Activated CD4-positive, alpha-beta T cell treated with anti-CD3 and anti-CD28 coated beads for 24 hours (primary cell): ENCODE data around the gene KLK10.
"Not testable (repeated sequence)": the region's sequence is repeated elsewhere in the genome, so short reads cannot be mapped to it uniquely, and the experiment has no call there.

Experiments used
- DNase-seq, 2 donors: peaks; one replicate each; pipeline ENCODE4 v3.0.0-alpha.2; 2020; ENCODE audit warnings: low read depth in 2 of 2

Gene KLK10

DNA sequence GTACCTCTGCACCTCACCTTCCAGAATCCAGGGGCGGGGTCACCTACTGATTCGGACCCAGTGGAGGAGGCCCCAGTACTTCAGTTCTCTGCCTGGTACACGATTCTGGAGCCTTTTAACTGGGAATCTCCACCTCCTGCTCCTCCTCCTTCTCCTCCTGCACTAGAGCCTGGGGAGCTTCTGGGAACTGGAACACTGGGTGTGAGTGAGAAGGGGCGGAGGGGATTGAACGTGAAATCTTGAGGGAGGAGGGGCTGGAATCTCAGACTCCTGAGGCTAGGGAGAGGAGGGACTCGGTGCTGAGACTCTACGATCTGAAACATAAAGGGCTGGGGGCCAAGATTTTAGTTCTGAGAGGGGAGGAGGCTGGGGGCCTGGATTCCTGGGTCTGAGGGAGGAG, 18.0 kb downstream of the KLK10 start, which contains the start of gene KLK8:
Gene KLK8 (minus strand): TSS at position 90 of the 400 bp plus-strand sequence. CDS start 437 bp downstream, outside the sequence.
- DNase-seq = no peak

DNA sequence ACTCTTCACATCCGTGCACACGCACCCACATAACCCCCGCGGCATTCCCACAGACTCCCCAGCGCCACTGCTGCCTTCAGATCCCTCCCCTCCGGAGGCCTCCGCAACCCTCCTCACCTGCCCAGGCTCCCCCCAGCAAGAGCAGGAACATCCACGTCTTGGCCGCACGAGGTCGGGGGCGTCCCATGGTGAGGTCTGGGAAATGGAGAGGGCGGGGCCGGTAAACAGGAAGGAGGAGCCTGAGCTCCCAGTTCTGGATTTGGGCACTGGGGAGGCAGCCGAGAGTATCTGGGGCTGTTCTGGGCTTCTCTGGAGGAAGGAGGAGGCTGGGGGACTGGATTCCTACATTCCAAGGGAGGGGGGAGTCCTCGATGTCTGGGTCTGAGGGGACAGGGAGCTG, 18.5 kb downstream of the KLK10 start:
- DNase-seq = no peak

- no peak for DNase-seq
Measured at GRCh38 chr19:51000426-51000825, 19.1 kb downstream of the KLK10 start.

- no peak for DNase-seq
Measured at GRCh38 chr19:50998686-50999085, 20.8 kb downstream of the KLK10 start.

DNA sequence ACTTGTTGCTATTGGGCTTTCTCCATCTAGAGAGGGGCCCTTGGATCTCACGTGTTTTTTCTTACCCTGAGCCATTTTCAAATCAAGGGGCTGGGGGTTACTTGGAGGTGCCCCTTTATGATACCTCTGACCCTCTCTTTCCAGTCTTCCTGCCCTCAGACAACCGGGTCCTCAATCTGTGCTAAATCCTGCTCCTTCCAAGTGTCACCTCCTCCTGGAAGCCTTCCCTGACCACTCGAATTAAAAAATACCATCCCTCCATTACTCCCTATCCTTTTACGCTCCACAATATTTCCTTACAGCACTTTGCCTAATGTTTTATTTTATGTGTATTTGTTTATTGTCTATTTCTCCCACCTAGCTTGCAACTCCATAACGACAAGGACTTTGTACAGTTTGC, 21.4 kb downstream of the KLK10 start:
- DNase-seq = no peak

GRCh38 chr19:50994129-50994528, 25.4 kb downstream of the KLK10 start:
- no peak for DNase-seq

- no peak for DNase-seq
Measured at GRCh38 chr19:50992666-50993035, 26.9 kb downstream of the KLK10 start.

DNA sequence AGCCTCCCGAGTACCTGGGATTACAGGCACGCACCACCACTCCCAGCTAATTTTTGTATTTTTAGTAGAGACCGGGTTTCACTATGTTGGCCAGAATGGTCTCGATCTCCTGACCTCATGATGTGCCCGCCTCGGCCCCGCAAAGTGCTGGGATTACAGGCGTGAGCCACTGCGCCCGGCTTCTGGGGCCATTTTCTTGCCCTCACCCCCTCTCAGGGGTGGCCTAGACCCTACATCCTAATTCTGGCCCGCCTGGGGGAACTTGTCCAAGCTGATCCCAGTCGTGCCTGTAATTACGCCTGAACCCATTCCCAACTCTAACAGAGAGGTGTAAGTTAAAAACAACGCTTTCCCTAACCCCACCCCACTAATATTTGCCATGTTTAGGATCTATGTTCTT, 35.1 kb downstream of the KLK10 start:
- not testable (repeated sequence) for DNase-seq

DNA sequence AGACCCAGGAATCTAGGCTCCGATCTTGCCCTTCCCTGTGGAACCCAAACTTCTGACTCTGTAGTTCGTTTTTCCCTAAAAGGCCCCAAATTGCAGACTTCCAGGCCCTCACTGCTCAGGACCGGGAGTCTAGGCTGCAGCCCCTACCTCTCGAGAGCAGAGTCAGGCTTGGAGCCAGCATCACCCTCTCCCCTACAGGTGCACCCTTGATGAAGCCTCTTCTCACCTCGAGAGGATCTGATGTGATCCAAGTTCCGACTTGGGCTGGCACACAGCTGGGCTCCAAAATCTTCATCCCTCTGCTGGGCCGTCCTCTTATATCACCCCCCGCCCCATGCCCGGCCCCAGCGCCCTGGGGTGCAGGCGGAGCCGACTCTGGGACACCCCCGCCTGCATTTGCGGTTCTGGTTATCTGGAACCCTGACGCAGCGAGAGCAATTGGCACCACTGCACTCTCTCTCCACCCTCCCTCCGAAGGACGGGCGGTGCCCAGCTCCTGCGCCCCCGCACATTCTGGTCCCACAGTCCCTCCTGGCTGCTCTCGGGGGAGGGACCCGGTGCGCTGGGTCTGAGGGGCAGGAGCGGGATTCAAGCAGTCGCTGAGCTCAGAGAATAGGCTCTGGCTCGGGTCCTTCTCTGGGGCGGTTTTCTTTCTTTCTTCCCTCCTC, 35.8 kb downstream of the KLK10 start, which contains the start of gene KLK7:
Gene KLK7 (minus strand): TSS at position 293 of the 668 bp plus-strand sequence. CDS start 1,518 bp downstream, outside the sequence.
- no peak for DNase-seq

DNA sequence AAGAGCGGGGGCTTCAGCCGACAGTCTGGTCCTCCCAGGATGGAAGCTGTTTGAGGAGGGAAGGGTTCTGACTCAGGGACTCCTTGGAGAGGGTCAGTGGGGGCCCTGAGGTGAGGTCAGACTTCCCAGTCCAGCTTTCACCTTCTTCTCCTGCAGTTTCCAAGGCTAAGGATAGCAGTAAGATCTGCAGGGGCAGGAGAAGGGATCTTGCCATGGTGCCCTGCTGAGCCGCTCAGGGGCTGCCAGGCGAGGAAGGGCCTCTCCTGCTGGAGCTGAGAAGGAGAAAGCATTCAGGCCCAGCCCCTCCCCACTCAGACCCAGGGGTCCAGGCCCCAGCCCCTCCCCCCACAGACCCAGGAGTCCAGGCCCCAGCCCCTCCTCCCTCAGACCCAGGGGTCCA, 37.3 kb downstream of the KLK10 start:
- no peak for DNase-seq

GRCh38 chr19:50981587-50982146, 37.8 kb downstream of the KLK10 start:
- DNase-seq = no peak

DNA sequence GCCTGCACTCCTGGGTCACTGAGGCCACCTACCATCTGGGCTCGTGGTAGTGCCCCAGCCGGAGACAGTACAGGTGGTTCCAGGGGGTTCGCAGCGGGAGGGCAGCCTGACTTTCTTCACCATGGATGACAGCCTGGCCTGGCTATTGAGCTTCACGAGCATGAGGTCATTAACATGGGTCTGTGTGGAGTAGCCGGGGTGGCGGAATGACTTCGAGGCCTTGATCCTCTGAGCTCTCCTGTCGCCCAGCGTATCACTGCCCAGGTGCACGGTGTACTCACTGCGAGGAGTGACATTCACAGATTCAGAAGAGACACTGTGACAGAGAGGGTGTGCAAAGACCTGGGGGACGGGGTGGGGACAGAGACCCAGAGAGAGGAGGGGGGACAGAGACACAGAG, 39.3 kb downstream of the KLK10 start:
- no peak for DNase-seq

DNA sequence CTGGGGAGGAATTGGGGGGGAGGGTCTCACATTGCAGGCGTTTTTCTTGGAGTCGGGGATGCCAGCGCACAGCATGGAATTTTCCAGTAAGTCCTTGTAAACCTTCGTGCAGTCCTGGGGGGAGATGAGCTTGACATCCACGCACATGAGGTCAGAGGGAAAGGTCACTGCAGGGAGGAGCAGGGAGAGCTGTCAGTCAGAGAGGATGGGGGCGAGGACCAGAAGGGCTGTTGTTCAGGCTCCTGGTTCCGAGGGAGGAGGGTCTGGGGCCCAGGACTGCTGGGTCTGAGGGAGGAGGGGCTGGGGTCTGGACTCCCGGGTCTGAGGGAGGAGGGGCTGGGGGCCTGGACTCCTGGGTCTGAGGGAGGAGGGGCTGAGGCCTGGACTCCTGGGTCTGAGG, 39.8 kb downstream of the KLK10 start:
- DNase-seq = no peak

DNA sequence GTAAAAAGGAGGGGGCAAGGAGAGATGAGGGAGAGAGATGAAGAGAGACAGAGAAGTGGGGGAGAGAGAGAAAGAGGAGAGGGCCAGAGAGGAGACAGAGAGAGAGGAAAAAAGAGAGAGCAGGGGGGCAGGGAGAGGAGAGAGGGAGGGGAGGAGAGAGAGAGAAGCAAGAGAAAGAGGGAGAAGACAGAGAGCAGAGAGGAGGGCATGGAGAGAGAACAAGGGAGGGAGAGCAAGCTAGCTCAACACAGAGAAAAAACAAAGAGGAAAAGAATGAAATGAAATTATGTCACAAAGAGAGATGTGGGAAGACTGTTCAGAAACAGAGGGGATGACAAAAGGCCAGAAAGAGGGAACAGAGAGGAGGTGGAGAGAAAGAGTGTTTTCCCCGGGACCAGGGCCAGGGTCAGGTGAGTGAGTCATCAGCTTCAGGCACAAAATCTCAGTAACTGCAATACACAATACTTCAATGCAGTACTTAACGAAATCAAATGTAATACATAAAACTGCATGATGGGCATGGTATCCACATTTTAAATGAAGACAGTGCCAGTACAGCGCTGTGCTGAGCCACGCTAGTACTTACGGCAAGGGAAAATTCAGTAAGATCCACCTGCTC, 40.6 kb downstream of the KLK10 start:
- DNase-seq = no peak

DNA sequence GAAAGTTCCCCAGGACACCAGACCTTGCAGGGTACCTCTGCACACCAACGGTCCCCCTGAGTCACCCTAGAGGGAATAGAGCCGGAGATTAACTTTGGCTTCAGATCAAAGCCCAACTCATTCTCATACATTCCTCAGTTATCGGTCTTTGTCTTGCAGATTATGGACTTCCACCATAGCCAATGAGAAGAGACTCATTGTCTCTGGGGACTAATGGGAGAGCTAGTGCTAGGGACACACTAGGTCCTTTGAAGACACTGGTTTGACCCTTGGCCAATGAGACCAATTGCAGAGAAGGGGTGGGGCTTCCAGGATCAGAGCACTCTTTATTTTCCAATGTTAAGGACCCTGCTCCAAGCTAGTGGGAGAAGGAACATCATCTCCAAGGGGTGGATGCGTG, 41.9 kb downstream of the KLK10 start:
- DNase-seq = no peak

DNA sequence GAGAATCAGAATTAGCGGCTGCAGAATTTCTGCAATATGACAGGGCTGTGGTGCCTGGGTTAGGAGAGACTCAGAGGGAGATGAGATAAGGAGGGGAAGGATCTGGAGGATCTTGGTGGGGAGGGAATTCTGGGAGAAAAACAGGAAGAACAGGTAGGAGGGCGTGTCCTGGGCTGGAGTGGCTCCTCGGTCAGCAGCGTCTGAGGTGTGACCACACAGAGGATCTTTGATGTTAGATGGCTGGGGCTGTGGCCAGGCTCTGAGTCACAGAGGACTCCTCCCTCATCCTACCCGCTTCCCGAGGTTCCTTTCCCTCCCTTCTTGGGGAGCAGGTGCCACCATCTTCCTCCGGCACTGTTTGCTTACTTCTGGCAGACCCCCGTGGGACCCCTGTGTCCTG, 43.7 kb downstream of the KLK10 start:
- no peak for DNase-seq

GRCh38 chr19:50974702-50975556, 44.6 kb downstream of the KLK10 start:
- no peak for DNase-seq

- DNase-seq = no peak
Measured at GRCh38 chr19:50972795-50973376, 46.6 kb downstream of the KLK10 start.

DNA sequence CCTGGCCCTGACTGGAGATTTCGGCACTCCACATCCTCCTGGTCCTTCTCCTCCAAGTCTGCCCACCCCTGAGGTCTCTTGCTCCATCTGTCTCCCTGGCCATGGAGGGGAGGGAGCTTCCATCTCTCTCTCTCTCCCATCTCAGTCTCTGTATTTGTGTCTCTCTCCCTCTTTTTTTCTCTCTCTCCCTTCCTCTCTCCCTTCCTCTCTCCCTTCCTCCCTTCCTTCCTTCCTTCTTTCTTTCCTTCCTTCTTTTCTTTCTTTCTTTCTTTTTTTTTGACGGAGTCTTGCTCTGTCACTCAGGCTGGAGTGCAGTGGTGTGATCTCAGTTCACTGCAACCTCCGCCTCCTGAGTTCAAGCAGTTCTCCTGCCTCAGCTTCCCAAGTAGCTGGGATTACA, 49.7 kb downstream of the KLK10 start:
- DNase-seq = not testable (repeated sequence)

GRCh38 chr19:50969413-50969760, 50.1 kb downstream of the KLK10 start, which contains the start of gene KLK6:
Gene KLK6, minus strand, starts transcription at chr19:50969591. Its CDS starts 1,487 bp downstream, at chr19:50968104.
- no peak for DNase-seq

DNA sequence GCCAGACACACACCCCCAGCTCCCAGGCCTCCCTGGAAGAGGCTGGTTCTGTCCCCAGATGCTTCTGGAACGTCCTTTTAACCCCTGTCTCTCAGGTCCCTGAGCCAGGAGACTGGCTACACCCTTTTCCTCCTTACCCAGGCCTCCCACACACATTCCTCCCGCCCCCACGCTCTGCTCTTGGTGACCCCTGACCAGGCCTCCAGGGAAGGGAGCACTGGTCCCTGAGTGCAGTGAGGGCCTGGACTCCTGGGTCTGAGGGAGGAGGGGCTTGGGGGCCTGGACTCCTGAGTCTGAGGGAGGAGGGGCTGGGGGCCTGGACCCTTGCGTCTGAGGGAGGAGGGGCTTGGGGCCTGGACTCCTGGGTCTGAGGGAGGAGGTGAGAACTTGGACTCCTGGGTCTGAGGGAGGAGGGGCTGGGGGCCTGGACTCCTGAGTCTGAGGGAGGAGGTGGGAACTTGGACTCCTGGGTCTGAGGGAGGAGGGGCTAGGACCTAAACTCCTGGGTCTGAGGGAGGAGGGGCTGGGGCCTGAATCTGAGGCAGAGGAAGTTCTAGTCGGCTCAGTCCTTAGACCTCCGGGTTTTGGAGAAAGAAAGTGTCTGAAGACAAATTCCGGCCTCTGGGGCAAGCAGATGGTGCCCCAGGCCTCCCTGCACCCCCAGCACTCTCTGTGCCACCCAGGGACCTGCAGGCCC, 50.6 kb downstream of the KLK10 start:
- no peak for DNase-seq
